ENCODE results near the gene DNAJC1. TPM values are rescaled to one million over a fixed set of nuclear protein-coding genes. Genes with fewer than 3 reads are reported as not detected.

DNAJC1 gene
- total RNA-seq, 1 donor from 2014 or later: 12.0 TPM

- Histone ChIP-seq H3K27me3 (ENCODE audit: low read depth) (no peaks in the 10 kb centered on the region), H3K36me3 (peaks cover 3% of the 10 kb centered on the region), H3K4me1 (no peaks in the 10 kb centered on the region), H3K9me3 (replicated peaks) (peaks cover 3% of the 10 kb centered on the region), H3K27ac (replicated peaks) (no peak overlapping the region), H3K4me3 (no peak overlapping the region)
- DNase-seq: no peak
- intact Hi-C loops (cut with micrococcal nuclease): no loop called here
- no peak for TF ChIP-seq CTCF (IDR thresholded peaks at IDR 0.05; ENCODE audit: borderline replicate concordance)
Measured at GRCh38 chr10:21776883-21777282, 226.6 kb downstream of the DNAJC1 start.

GRCh38 chr10:21771219-21771618 is 232.3 kb downstream of the DNAJC1 start:
- H3K4me1 ChIP-seq: no peaks in the 10 kb centered on the region
- H3K27me3 ChIP-seq (ENCODE audit: low read depth): no peaks in the 10 kb centered on the region
- no peaks in the 10 kb centered on the region for H3K36me3 ChIP-seq
- intact Hi-C loops (cut with micrococcal nuclease): no loop called here
- TF ChIP-seq CTCF (IDR thresholded peaks at IDR 0.05; ENCODE audit: borderline replicate concordance): no peak
- no peak overlapping the region for H3K27ac ChIP-seq (replicated peaks)
- no peaks in the 10 kb centered on the region for H3K9me3 ChIP-seq (replicated peaks)
- no peak overlapping the region for H3K4me3 ChIP-seq
- DNase-seq: no peak

- Histone ChIP-seq H3K9me3 (replicated peaks) (no peaks in the 10 kb centered on the region), H3K27ac (replicated peaks) (no peak overlapping the region), H3K27me3 (ENCODE audit: low read depth) (no peaks in the 10 kb centered on the region), H3K4me3 (no peak overlapping the region), H3K36me3 (peaks cover 5% of the 10 kb centered on the region), H3K4me1 (no peaks in the 10 kb centered on the region)
- no peak for TF ChIP-seq CTCF (IDR thresholded peaks at IDR 0.05; ENCODE audit: borderline replicate concordance)
- intact Hi-C loops (cut with micrococcal nuclease): no loop called here
- DNase-seq: no peak
Measured at GRCh38 chr10:21769041-21769440, 234.5 kb downstream of the DNAJC1 start.

GRCh38 chr10:21764466-21765189 is 238.9 kb downstream of the DNAJC1 start:
- H3K36me3 ChIP-seq: peaks cover 5% of the 10 kb centered on the region
- no peak for TF ChIP-seq CTCF (IDR thresholded peaks at IDR 0.05; ENCODE audit: borderline replicate concordance)
- intact Hi-C loops (cut with micrococcal nuclease): no loop called here
- H3K9me3 ChIP-seq (replicated peaks): no peaks in the 10 kb centered on the region
- H3K4me3 ChIP-seq: no peak overlapping the region
- H3K27ac ChIP-seq (replicated peaks): no peak overlapping the region
- no peaks in the 10 kb centered on the region for H3K27me3 ChIP-seq (ENCODE audit: low read depth)
- H3K4me1 ChIP-seq: no peaks in the 10 kb centered on the region
- no peak for DNase-seq

GRCh38 chr10:21760332-21760731 is 243.2 kb downstream of the DNAJC1 start:
- peaks cover 27% of the 10 kb centered on the region for H3K36me3 ChIP-seq
- no peak for TF ChIP-seq CTCF (IDR thresholded peaks at IDR 0.05; ENCODE audit: borderline replicate concordance)
- H3K27me3 ChIP-seq (ENCODE audit: low read depth): no peaks in the 10 kb centered on the region
- H3K4me1 ChIP-seq: peaks cover 10% of the 10 kb centered on the region
- no peak overlapping the region for H3K4me3 ChIP-seq
- intact Hi-C loops (cut with micrococcal nuclease): no loop called here
- no peak for DNase-seq
- no peaks in the 10 kb centered on the region for H3K9me3 ChIP-seq (replicated peaks)
- H3K27ac ChIP-seq (replicated peaks): no peak overlapping the region
